H1 (cell line): ENCODE results near the gene CYP2A6. TPM values are rescaled to one million over a fixed set of nuclear protein-coding genes. Genes with fewer than 3 reads are reported as not detected.
A peak's percentile ranks its signal among the peaks of the same experiment; 100 is the strongest.

Source experiments
- CTCF ChIA-PET: fragments of 300-600 bp; sonication (Branson Sonifier 250); formaldehyde crosslinking; loops from one replicate; lab custom pipeline; 2021; ENCODE audit not compliant: partially characterized antibody; lab: Charles Lee
- POLR2A ChIA-PET: fragments of 300-600 bp; sonication (Branson Sonifier 250); formaldehyde crosslinking; loops from one replicate; lab custom pipeline; 2021; ENCODE audit warnings: inconsistent platforms; ENCODE audit not compliant: partially characterized antibody; lab: Charles Lee
- DNase-seq, 2 experiments: peaks; one replicate each; pipeline versions ENCODE4 v3.0.0 to v3.0.0-alpha.2; 2010 to 2022; ENCODE audit warnings: low spot score in 2 of 2, low read depth in 1 of 2, mixed read lengths in 1 of 2
- FAIRE-seq: peaks from 2 replicates; lab custom pipeline; 2011; peaks lifted over from hg19 to GRCh38; lab: Jason Lieb, UNC
- H2AFZ ChIP-seq: 2 replicates; pipeline ENCODE4 v1.8.1; 2012; ENCODE audit warnings: low read length, inconsistent platforms
- H2AK5ac ChIP-seq: 2 replicates; pipeline ENCODE4 v1.6.1; 2013; ENCODE audit warnings: low read depth, low read length
- H2BK120ac ChIP-seq: replicated peaks from 2 replicates; pipeline ENCODE3; 2013; ENCODE audit warnings: low read depth, low read length, inconsistent platforms
- H2BK12ac ChIP-seq: 2 replicates; pipeline ENCODE4 v1.6.1; 2013; ENCODE audit warnings: low read depth, low read length
- H2BK15ac ChIP-seq: 2 replicates; pipeline ENCODE4 v1.6.1; 2013; ENCODE audit warnings: low read length
- H2BK20ac ChIP-seq: 2 replicates; pipeline ENCODE4 v1.6.1; 2013; ENCODE audit warnings: low read length
- H2BK5ac ChIP-seq: 2 replicates; pipeline ENCODE4 v1.6.1; 2013; ENCODE audit warnings: low read depth, low read length
- H3K14ac ChIP-seq: 2 replicates; pipeline ENCODE4 v1.6.1; 2013; ENCODE audit warnings: inconsistent platforms; ENCODE audit not compliant: insufficient read length
- H3K18ac ChIP-seq: 2 replicates; pipeline ENCODE4 v1.6.1; 2013; ENCODE audit warnings: low read length; ENCODE audit errors: extremely low read depth
- H3K23ac ChIP-seq: 2 replicates; pipeline ENCODE4 v1.6.1; 2013; ENCODE audit warnings: inconsistent platforms; ENCODE audit not compliant: insufficient read length
- H3K23me2 ChIP-seq: 2 replicates; pipeline ENCODE4 v1.6.1; 2013; ENCODE audit warnings: low read depth, low read length
- H3K27ac ChIP-seq: 2 replicates; pipeline ENCODE4 v1.6.1; 2011; ENCODE audit warnings: low read depth, low read length, inconsistent platforms
- H3K27me3 ChIP-seq, 4 experiments: replicated peaks in 1 of 4; 1 replicate in 1 of 4; 2 replicates in 3 of 4; pipeline versions ENCODE4 v1.6.1 to v1.8.1; 2011 to 2013; ENCODE audit warnings: low read length in 3 of 4, mild to moderate bottlenecking in 3 of 4, inconsistent platforms in 2 of 4, mixed read lengths in 2 of 4, moderate library complexity in 1 of 4; ENCODE audit not compliant: control insufficient read depth in 3 of 4, insufficient read depth in 3 of 4; ENCODE audit errors: extremely low read depth in 1 of 4
- H3K36me3 ChIP-seq, 4 experiments: 2 replicates each; pipeline versions ENCODE4 v1.6.1 to v1.8.1; 2011 to 2013; ENCODE audit warnings: mild to moderate bottlenecking in 4 of 4, low read length in 3 of 4, moderate library complexity in 2 of 4, control low read depth in 1 of 4, inconsistent platforms in 1 of 4; ENCODE audit not compliant: insufficient read depth in 4 of 4, control insufficient read depth in 2 of 4
- H3K4ac ChIP-seq: replicated peaks from 2 replicates; pipeline ENCODE3; 2013; ENCODE audit warnings: low read length, low read depth, mixed read lengths, inconsistent platforms; ENCODE audit not compliant: insufficient read length
- H3K4me1 ChIP-seq, 4 experiments: replicated peaks in 1 of 4; 1 replicate in 1 of 4; 2 replicates in 3 of 4; pipeline versions ENCODE4 v1.6.1 to v1.8.1; 2011 to 2013; ENCODE audit warnings: low read length in 3 of 4, inconsistent platforms in 2 of 4, mixed read lengths in 1 of 4; ENCODE audit not compliant: insufficient read depth in 4 of 4, control insufficient read depth in 3 of 4
- H3K4me2 ChIP-seq, 2 experiments: 2 replicates each; pipeline versions ENCODE4 v1.6.1 to v1.8.1; 2011 to 2013; ENCODE audit warnings: low read depth in 2 of 2, low read length in 2 of 2, control low read depth in 1 of 2, inconsistent platforms in 1 of 2, mild to moderate bottlenecking in 1 of 2; ENCODE audit not compliant: insufficient read depth in 1 of 2
- H3K4me3 ChIP-seq, 4 experiments: fragments of 200-600, 300-600 bp in 1 of 4; sonication (generic), shearing (Covaris generic), sonication (Bioruptor Twin) in 1 of 4; 2 replicates each; pipeline versions ENCODE4 v1.5.1 to v1.8.1; 2011 to 2016; ENCODE audit warnings: low read length in 4 of 4, low read depth in 3 of 4, control low read depth in 2 of 4, inconsistent platforms in 2 of 4, mild to moderate bottlenecking in 2 of 4, mixed read lengths in 1 of 4, moderate library complexity in 1 of 4; ENCODE audit not compliant: insufficient read depth in 2 of 4; ENCODE audit errors: extremely low read depth in 1 of 4
- H3K56ac ChIP-seq: replicated peaks from 2 replicates; pipeline ENCODE3; 2013; ENCODE audit warnings: low read depth, mild to moderate bottlenecking, mixed read lengths, low read length, inconsistent platforms; ENCODE audit not compliant: insufficient read length
- H3K79me1 ChIP-seq: 2 replicates; pipeline ENCODE4 v1.6.1; 2013; ENCODE audit warnings: low read depth, low read length, control low read depth
- H3K79me2 ChIP-seq, 2 experiments: 2 replicates each; pipeline versions ENCODE4 v1.6.1 to v1.8.1; 2012 to 2013; ENCODE audit warnings: low read length in 2 of 2, mild to moderate bottlenecking in 2 of 2, inconsistent platforms in 1 of 2; ENCODE audit not compliant: insufficient read depth in 2 of 2, control insufficient read depth in 1 of 2
- H3K9ac ChIP-seq, 4 experiments: replicated peaks in 1 of 4; 1 replicate in 1 of 4; 2 replicates in 3 of 4; pipeline versions ENCODE4 v1.6.1 to v1.8.1; 2011 to 2013; ENCODE audit warnings: low read depth in 3 of 4, low read length in 3 of 4, control low read depth in 2 of 4, mild to moderate bottlenecking in 2 of 4, moderate library complexity in 2 of 4, inconsistent platforms in 1 of 4; ENCODE audit errors: extremely low read depth in 1 of 4
- H3K9me3 ChIP-seq, 2 experiments: 2 replicates each; pipeline versions ENCODE4 v1.6.1 to v1.8.1; 2012 to 2013; ENCODE audit warnings: mild to moderate bottlenecking in 2 of 2, moderate library complexity in 2 of 2, control low read depth in 1 of 2, inconsistent platforms in 1 of 2, low read depth in 1 of 2, low read length in 1 of 2, mixed read lengths in 1 of 2; ENCODE audit not compliant: insufficient read depth in 2 of 2
- H4K20me1 ChIP-seq, 2 experiments: replicated peaks in 1 of 2; 2 replicates each; pipeline versions ENCODE3 to v1.8.1; 2011 to 2013; ENCODE audit warnings: inconsistent platforms in 2 of 2, low read length in 2 of 2, mild to moderate bottlenecking in 1 of 2; ENCODE audit not compliant: insufficient read depth in 2 of 2, control insufficient read depth in 1 of 2
- H4K5ac ChIP-seq: 2 replicates; pipeline ENCODE4 v1.6.1; 2013; ENCODE audit warnings: low read length, low read depth, mixed read lengths, inconsistent platforms; ENCODE audit not compliant: insufficient read length
- H4K8ac ChIP-seq: 2 replicates; pipeline ENCODE4 v1.8.0; 2013; ENCODE audit warnings: mild to moderate bottlenecking, moderate library complexity, low read length, inconsistent platforms; ENCODE audit not compliant: insufficient read depth; ENCODE audit errors: extremely low read depth
- H4K91ac ChIP-seq: replicated peaks from 2 replicates; pipeline ENCODE3; 2013; ENCODE audit warnings: low read length, mixed read lengths, inconsistent platforms; ENCODE audit not compliant: insufficient read length
- KDM1A ChIP-seq: fragments of 200-600, 300-600 bp; sonication (generic); IDR thresholded peaks from 2 replicates; pipeline ENCODE4 v1.7.1; 2016; ENCODE audit warnings: mild to moderate bottlenecking, low read length, borderline replicate concordance
- POLR2AphosphoS5 ChIP-seq: IDR thresholded peaks from 2 replicates; pipeline ENCODE4 v1.6.1; 2011; ENCODE audit warnings: low read depth, low read length
- WGBS, 2 experiments: shearing (Covaris generic) in 1 of 2; methylation state at CpG; one replicate each; pipeline versions ENCODE4 v1.1.6 to v1.1.7; 2013 to 2015; ENCODE audit warnings: low lambda C conversion rate in 2 of 2, mixed read lengths in 2 of 2, inconsistent platforms in 1 of 2, low coverage in 1 of 2, missing lambda C conversion rate in 1 of 2; ENCODE audit not compliant: insufficient replicate concordance in 2 of 2, insufficient coverage in 1 of 2, insufficient read length in 1 of 2; ENCODE audit errors: extremely low coverage in 1 of 2, missing lambda C conversion rate in 1 of 2; 5-methylcytosine and 5-hydroxymethylcytosine counted together
- polyA plus RNA-seq, 7 experiments: library from polyadenylated mRNA; depleted of rRNA in 3 of 7; stranded (reverse) in 5 of 7; unstranded in 2 of 7; fragments of >200 nt in 5 of 7; fragments of 200-250 nt in 2 of 7; gene quantifications; 1 replicate in 5 of 7; 2 replicates in 1 of 7; 4 replicates in 1 of 7; pipeline versions ENCODE4 v1.2.1 to v1.2.3, GENCODE V29; 2011 to 2013; ENCODE audit warnings: missing spikeins in 2 of 7, mixed read lengths in 2 of 7
- total RNA-seq: library from RNA; stranded (reverse); fragmentation: NEBNext Ultra II Directional; extraction: Animal tissue kit (Norgen Biotek cat#: 25700); gene quantifications from 2 replicates; pipeline ENCODE4 v1.2.1, GENCODE V29; 2021

Gene CYP2A6
- total and polyA plus RNA-seq, 2 of the 8 experiments (the other 6 are each of a cell fraction or from before 2014, with no cell fraction given) = 0.33 TPM; not detected in 1

DNA sequence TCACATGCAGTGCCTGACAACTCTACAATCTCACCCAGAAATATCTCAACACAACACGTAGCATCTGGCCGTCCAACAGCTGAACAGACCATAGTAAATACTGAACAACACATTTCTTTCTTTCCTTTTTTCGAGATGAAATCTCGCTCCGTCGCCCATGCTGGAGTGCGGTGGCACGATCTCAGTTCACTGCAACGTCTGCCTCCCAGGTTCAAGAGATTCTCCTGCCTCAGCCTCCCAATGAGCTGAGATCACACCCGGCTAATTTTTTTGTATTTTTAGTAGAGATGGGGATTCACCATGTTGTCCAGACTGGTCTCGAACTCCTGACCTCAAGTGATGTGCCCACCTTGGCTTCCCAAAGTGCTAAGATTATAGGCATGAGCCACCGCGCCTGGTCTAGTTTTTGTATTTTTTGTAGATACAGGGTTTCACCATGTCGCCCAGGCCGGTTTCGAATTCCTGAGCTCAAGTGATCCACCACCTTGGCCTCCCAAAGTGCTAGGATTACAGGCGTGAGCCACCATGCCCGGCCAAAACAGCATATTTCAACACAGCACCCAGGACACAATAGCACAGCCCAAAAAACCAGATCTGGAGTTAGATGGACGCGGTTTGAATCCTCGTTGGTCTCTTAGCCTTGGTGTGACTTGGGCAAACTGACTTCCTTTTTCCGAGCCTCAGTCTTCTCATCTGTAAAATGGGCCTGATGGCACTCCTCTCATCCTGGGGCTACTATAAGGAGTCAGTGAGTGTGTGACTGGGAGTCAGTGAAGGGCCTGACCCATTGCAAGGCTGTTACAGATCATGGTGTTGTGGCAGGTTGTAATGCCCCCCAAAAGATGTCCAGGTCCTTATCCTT, 22.6 kb downstream of the CYP2A6 start:
- H4K91ac ChIP-seq = no peak overlapping the region
- H3K9ac ChIP-seq = no peak overlapping the region
- no peak overlapping the region for H3K23ac ChIP-seq
- H2AK5ac ChIP-seq = peak overlapping the region; percentile 95
- no peak overlapping the region for H4K5ac ChIP-seq
- no peak overlapping the region for H3K56ac ChIP-seq
- CTCF ChIA-PET = interaction anchor here (0.6 to 1.6 kb wide), 2 partner anchors 8 to 417 kb away, joined by 3 to 6 read pairs; no protein-coding TSS in a partner anchor
- no peak for DNase-seq
- H2BK120ac ChIP-seq = no peak overlapping the region
- no peak overlapping the region for H4K8ac ChIP-seq
- no peak overlapping the region for H2AFZ ChIP-seq
- POLR2A ChIA-PET = interaction anchor here (0.8 to 1.0 kb wide), 2 partner anchors 29 to 125 kb away, joined by 4 read pairs; no protein-coding TSS in a partner anchor
- H2BK15ac ChIP-seq = peak overlapping the region; percentile 48; the same call in 1 of the 2 replicates
- TF ChIP-seq KDM1A (peak; percentile 78; the same call in 1 of the 2 replicates), POLR2AphosphoS5 (no peak)
- WGBS, 2 experiments = 92% methylated on average over 22 of the region's 22 CpGs; no CpG with 5 or more reads in 1 of the 2 experiments
- no peak overlapping the region for H3K4ac ChIP-seq
- no peaks in the 10 kb centered on the region; a peak in 1 of 7 replicates for H3K4me1 ChIP-seq
- H2BK12ac ChIP-seq = peak overlapping the region; percentile 97; the same call in 1 of the 2 replicates
- peak overlapping the region; percentile 34; the same call in 1 of the 2 replicates for H2BK20ac ChIP-seq
- no peaks in the 10 kb centered on the region for H4K20me1 ChIP-seq
- H3K79me2 ChIP-seq = no peaks in the 10 kb centered on the region
- FAIRE-seq = no peak
- H3K18ac ChIP-seq = no peak overlapping the region
- no peaks in the 10 kb centered on the region for H3K9me3 ChIP-seq
- no peak overlapping the region for H3K4me3 ChIP-seq
- no peak overlapping the region for H3K27ac ChIP-seq
- H3K14ac ChIP-seq = no peak overlapping the region
- 0 out of 2 replicates have a peak overlapping the region, but pooled peaks have one; percentile 68 for H2BK5ac ChIP-seq
- H3K23me2 ChIP-seq = peaks cover 2% of the 10 kb centered on the region; the same call in 1 of the 2 replicates
- H3K36me3 ChIP-seq = no peaks in the 10 kb centered on the region; a peak in 2 of 8 replicates
- H3K4me2 ChIP-seq = no peak overlapping the region
- H3K27me3 ChIP-seq = no peaks in the 10 kb centered on the region
- no peaks in the 10 kb centered on the region; the same call in 1 of the 2 replicates for H3K79me1 ChIP-seq
